ENCODE measurements around the gene NUB1.
A peak's percentile ranks its signal among the peaks of the same experiment; 100 is the strongest.

The NUB1 gene

DNA sequence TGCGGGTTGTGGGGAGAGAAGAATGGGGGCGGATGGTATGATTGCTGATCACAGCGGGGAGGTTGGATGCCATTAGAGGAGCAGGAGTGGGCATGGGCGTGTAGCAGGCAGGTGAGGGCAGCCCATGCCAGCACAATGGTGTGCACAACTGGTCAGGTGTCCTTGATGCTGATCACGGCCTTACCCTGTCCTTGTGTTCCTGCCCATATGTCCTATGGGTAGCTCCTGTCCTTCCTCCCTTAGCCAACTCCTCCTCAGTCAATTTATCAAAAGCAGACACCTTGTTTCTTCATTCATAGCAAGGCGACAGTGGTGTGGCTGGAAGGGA, 37.5 kb downstream of the NUB1 start:
- no CpG with 5 or more reads among the region's 6 CpGs for WGBS (ENCODE audit: extremely low coverage, insufficient coverage, low lambda C conversion rate)
- H3K18ac ChIP-seq (ENCODE audit: low read length) = no peak overlapping the region
- H3K27ac ChIP-seq (ENCODE audit: low read depth, low read length) = no peak overlapping the region
- H2BK5ac ChIP-seq (ENCODE audit: low read length) = no peak overlapping the region
- H2AK5ac ChIP-seq (ENCODE audit: low read length) = no peak overlapping the region
- H2BK120ac ChIP-seq (ENCODE audit: low read depth, low read length) = no peak overlapping the region
- no peak overlapping the region for H3K23ac ChIP-seq (ENCODE audit: low read length)
- H3K36me3 ChIP-seq (ENCODE audit: control insufficient read depth, insufficient read depth, low read length) = no peaks in the 10 kb centered on the region
- H3K27me3 ChIP-seq (ENCODE audit: insufficient read depth, low read length, poor library complexity) = peaks cover 11% of the 10 kb centered on the region
- no peak overlapping the region for H3K9ac ChIP-seq (ENCODE audit: low read length)
- no peak overlapping the region for H3K4me3 ChIP-seq (ENCODE audit: low read length)
- H3K4me1 ChIP-seq (ENCODE audit: control insufficient read depth, low read depth, low read length) = no peaks in the 10 kb centered on the region
- H4K5ac ChIP-seq (ENCODE audit: low read length) = no peak overlapping the region
- no peak overlapping the region for H3K4me2 ChIP-seq (ENCODE audit: low read length)
- no peak overlapping the region for H3K4ac ChIP-seq (ENCODE audit: low read depth, low read length)
- no peaks in the 10 kb centered on the region for H3K79me1 ChIP-seq (ENCODE audit: low read length)
- no peak for DNase-seq
- no peaks in the 10 kb centered on the region for H3K79me2 ChIP-seq (ENCODE audit: control insufficient read depth, insufficient read depth, low read length)
- H4K8ac ChIP-seq (ENCODE audit: low read depth, low read length) = no peak overlapping the region
- no peak overlapping the region for H3K56ac ChIP-seq (ENCODE audit: low read length)
- no peak overlapping the region for H2BK15ac ChIP-seq (replicated peaks; ENCODE audit: low read depth)

DNA sequence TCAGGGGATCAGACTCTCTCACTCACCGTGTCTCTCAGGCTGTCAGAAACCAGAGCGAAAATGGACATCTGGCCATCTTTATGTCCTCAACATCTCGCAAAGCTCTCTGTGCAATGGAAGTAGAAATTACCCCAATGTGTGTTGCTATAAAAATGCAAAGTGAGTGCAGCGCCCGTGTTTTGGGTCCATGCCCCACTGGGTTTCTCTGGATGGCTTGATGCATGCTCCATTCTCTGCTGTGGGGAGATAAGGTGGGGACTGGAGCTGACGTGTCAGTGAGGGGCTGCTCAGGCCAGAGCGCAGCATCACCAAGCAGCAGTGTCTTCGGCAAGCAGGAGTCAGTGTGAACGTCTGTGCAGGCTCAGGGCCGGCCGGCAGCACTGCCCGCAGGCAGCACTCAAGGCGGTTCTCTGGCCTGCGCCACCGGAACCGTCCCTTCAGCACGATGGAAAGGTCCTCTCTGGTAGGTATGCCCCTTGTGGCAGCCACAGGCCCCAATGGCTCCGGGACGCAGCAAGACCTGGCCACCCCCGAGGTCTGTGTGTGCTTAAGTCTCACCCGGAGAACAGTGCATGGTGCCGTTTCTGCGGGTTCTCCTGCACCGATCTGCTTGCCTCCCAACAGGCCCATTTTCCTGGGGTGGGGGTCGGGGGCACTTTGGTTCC, 38.1 kb downstream of the NUB1 start:
- H4K8ac ChIP-seq (ENCODE audit: low read depth, low read length) = no peak overlapping the region
- no CpG with 5 or more reads among the region's 25 CpGs for WGBS (ENCODE audit: extremely low coverage, insufficient coverage, low lambda C conversion rate)
- DNase-seq = peak; percentile 42

DNA sequence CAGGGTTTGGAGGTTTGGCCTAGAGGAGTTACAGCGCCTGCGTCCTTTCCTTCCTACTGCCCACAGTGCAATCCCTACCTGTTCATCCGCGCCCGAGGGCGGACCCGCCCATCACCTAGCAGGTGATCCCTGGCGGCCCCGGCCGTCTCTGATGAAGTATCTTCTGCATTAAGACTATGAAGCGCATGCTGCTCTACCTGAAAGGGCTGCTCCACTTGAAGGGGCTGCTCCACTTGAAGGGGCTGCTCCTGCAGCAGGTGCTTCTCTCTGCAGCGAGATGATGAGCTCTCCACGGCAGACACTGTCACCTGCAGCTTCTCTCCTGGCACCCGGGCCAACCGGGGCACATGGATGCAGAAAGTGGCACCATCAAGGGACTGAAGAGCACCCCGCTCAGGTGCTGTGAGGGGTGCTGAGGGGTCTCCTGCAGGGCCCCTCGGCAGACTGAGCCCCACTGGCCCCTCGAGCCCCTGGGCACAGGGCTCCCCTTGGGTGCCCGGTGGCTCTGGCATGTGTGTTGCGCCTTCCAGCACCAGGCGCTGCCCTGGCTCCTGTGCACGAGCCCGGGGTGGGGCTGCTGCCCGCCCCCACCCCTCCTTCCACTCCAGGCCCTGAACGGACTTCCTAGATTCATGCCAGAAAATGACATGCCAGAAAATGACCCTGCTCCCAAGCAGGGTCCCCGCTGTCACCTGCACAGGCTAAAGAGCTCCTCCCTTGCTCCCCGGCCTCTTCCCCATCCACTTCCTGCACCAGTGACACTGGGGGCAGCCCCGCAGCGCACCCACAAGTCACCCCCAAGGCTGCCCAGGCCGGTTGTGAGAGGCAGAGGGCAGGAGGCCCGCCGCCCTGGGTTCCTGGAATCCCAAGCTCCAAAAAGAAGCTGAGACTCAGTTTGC, 38.8 kb downstream of the NUB1 start:
- DNase-seq = no peak
- no peak overlapping the region for H2AK5ac ChIP-seq (ENCODE audit: low read length)
- no peaks in the 10 kb centered on the region for H3K79me2 ChIP-seq (ENCODE audit: control insufficient read depth, insufficient read depth, low read length)
- H3K4me2 ChIP-seq (ENCODE audit: low read length) = no peak overlapping the region
- WGBS (ENCODE audit: extremely low coverage, insufficient coverage, low lambda C conversion rate) = no CpG with 5 or more reads among the region's 32 CpGs
- no peaks in the 10 kb centered on the region for H3K4me1 ChIP-seq (ENCODE audit: control insufficient read depth, low read depth, low read length)
- H3K4ac ChIP-seq (ENCODE audit: low read depth, low read length) = no peak overlapping the region
- H3K9ac ChIP-seq (ENCODE audit: low read length) = no peak overlapping the region
- H3K18ac ChIP-seq (ENCODE audit: low read length) = no peak overlapping the region
- H3K27me3 ChIP-seq (ENCODE audit: insufficient read depth, low read length, poor library complexity) = peaks cover 11% of the 10 kb centered on the region
- H2BK5ac ChIP-seq (ENCODE audit: low read length) = no peak overlapping the region
- no peak overlapping the region for H3K23ac ChIP-seq (ENCODE audit: low read length)
- no peak overlapping the region for H2BK120ac ChIP-seq (ENCODE audit: low read depth, low read length)
- no peak overlapping the region for H4K5ac ChIP-seq (ENCODE audit: low read length)
- no peaks in the 10 kb centered on the region for H3K36me3 ChIP-seq (ENCODE audit: control insufficient read depth, insufficient read depth, low read length)
- H3K4me3 ChIP-seq (ENCODE audit: low read length) = no peak overlapping the region
- no peak overlapping the region for H4K8ac ChIP-seq (ENCODE audit: low read depth, low read length)
- no peak overlapping the region for H2BK15ac ChIP-seq (replicated peaks; ENCODE audit: low read depth)
- H3K27ac ChIP-seq (ENCODE audit: low read depth, low read length) = no peak overlapping the region
- H3K56ac ChIP-seq (ENCODE audit: low read length) = no peak overlapping the region
- no peaks in the 10 kb centered on the region for H3K79me1 ChIP-seq (ENCODE audit: low read length)

More for the DNA sequence above, 38.1 kb downstream of the NUB1 start:
- H3K27ac ChIP-seq (ENCODE audit: low read depth, low read length) = no peak overlapping the region
- H3K36me3 ChIP-seq (ENCODE audit: control insufficient read depth, insufficient read depth, low read length) = no peaks in the 10 kb centered on the region
- H2BK120ac ChIP-seq (ENCODE audit: low read depth, low read length) = no peak overlapping the region
- H3K4me1 ChIP-seq (ENCODE audit: control insufficient read depth, low read depth, low read length) = no peaks in the 10 kb centered on the region
- no peak overlapping the region for H3K56ac ChIP-seq (ENCODE audit: low read length)
- peaks cover 11% of the 10 kb centered on the region for H3K27me3 ChIP-seq (ENCODE audit: insufficient read depth, low read length, poor library complexity)
- no peaks in the 10 kb centered on the region for H3K79me2 ChIP-seq (ENCODE audit: control insufficient read depth, insufficient read depth, low read length)
- no peak overlapping the region for H3K4ac ChIP-seq (ENCODE audit: low read depth, low read length)
- H2AK5ac ChIP-seq (ENCODE audit: low read length) = no peak overlapping the region
- H3K18ac ChIP-seq (ENCODE audit: low read length) = no peak overlapping the region
- H4K5ac ChIP-seq (ENCODE audit: low read length) = no peak overlapping the region
- no peak overlapping the region for H3K9ac ChIP-seq (ENCODE audit: low read length)
- H3K79me1 ChIP-seq (ENCODE audit: low read length) = no peaks in the 10 kb centered on the region
- no peak overlapping the region for H2BK5ac ChIP-seq (ENCODE audit: low read length)
- H3K23ac ChIP-seq (ENCODE audit: low read length) = no peak overlapping the region
- no peak overlapping the region for H2BK15ac ChIP-seq (replicated peaks; ENCODE audit: low read depth)
- no peak overlapping the region for H3K4me3 ChIP-seq (ENCODE audit: low read length)
- H3K4me2 ChIP-seq (ENCODE audit: low read length) = no peak overlapping the region

DNA sequence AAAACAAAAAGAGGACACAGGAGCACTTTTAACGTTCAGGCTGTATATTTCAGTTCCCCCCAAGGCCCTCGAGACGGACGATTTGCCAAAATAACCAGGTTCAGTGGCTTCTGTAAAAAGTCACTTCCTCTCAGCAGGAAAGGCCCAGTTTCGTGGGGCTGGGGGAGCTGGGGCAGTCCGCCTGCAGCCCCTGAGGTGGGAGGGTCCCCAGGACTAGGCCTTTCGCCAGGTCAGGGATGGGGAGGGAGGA, 39.4 kb downstream of the NUB1 start:
- H3K4ac ChIP-seq (ENCODE audit: low read depth, low read length) = no peak overlapping the region
- H3K27ac ChIP-seq (ENCODE audit: low read depth, low read length) = no peak overlapping the region
- no peak overlapping the region for H4K8ac ChIP-seq (ENCODE audit: low read depth, low read length)
- H2BK5ac ChIP-seq (ENCODE audit: low read length) = no peak overlapping the region
- H3K27me3 ChIP-seq (ENCODE audit: insufficient read depth, low read length, poor library complexity) = peaks cover 11% of the 10 kb centered on the region
- H3K4me3 ChIP-seq (ENCODE audit: low read length) = no peak overlapping the region
- no peak overlapping the region for H3K23ac ChIP-seq (ENCODE audit: low read length)
- H2AK5ac ChIP-seq (ENCODE audit: low read length) = no peak overlapping the region
- no peaks in the 10 kb centered on the region for H3K36me3 ChIP-seq (ENCODE audit: control insufficient read depth, insufficient read depth, low read length)
- WGBS (ENCODE audit: extremely low coverage, insufficient coverage, low lambda C conversion rate) = no CpG with 5 or more reads among the region's 7 CpGs
- DNase-seq = no peak
- no peaks in the 10 kb centered on the region for H3K4me1 ChIP-seq (ENCODE audit: control insufficient read depth, low read depth, low read length)
- H4K5ac ChIP-seq (ENCODE audit: low read length) = no peak overlapping the region
- peak overlapping the region; percentile 13 for H3K4me2 ChIP-seq (ENCODE audit: low read length)
- H3K56ac ChIP-seq (ENCODE audit: low read length) = peak overlapping the region; percentile 12
- H2BK15ac ChIP-seq (replicated peaks; ENCODE audit: low read depth) = no peak overlapping the region
- H2BK120ac ChIP-seq (ENCODE audit: low read depth, low read length) = no peak overlapping the region
- no peaks in the 10 kb centered on the region for H3K79me1 ChIP-seq (ENCODE audit: low read length)
- H3K18ac ChIP-seq (ENCODE audit: low read length) = no peak overlapping the region
- H3K9ac ChIP-seq (ENCODE audit: low read length) = no peak overlapping the region
- no peaks in the 10 kb centered on the region for H3K79me2 ChIP-seq (ENCODE audit: control insufficient read depth, insufficient read depth, low read length)

DNA sequence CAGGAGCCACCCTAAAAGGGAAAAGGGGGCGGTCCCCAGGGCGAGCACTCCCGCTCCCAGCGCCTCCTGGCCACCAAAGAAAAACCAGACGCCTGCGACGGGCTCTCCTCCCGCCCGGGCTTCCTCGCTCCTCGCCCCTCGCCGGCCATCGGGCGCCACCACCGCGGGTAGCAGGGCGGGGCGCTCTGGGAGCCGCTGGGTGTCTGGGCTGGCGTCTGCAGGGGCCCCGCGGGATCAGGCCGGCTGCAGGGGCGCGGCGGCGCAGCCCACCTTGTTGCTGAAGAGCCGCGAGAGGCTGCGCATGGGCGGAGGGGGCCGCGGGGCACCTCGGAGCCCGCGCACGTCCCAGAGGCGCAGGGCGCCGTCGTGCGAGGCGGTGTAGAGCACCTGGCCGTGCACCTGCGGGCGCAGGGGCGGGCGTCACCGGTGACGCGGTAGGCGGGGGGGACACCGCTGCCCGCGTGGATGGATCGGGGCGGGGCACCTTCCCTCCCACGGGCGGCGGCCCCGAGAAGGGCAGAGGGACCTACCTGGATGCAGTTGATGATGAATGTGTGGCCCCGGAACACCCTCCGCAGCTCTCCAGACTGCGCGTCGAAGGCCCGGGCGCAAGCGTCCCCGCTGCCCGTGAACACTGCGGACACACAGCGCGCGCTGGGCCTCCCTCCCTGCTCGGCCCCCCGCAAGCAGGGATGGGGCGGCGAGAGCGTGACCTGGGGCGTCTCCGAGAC, 39.9 kb downstream of the NUB1 start:
- Histone ChIP-seq H3K23ac (ENCODE audit: low read length) (peak overlapping the region; percentile 89), H2BK5ac (ENCODE audit: low read length) (no peak overlapping the region), H3K79me2 (ENCODE audit: control insufficient read depth, insufficient read depth, low read length) (no peaks in the 10 kb centered on the region), H3K4me3 (ENCODE audit: low read length) (no peak overlapping the region), H3K9ac (ENCODE audit: low read length) (peak overlapping the region; percentile 49), H3K4ac (ENCODE audit: low read depth, low read length) (no peak overlapping the region), H3K4me1 (ENCODE audit: control insufficient read depth, low read depth, low read length) (no peaks in the 10 kb centered on the region), H3K36me3 (ENCODE audit: control insufficient read depth, insufficient read depth, low read length) (no peaks in the 10 kb centered on the region), H3K18ac (ENCODE audit: low read length) (no peak overlapping the region), H2BK15ac (replicated peaks; ENCODE audit: low read depth) (no peak overlapping the region), H3K56ac (ENCODE audit: low read length) (peak overlapping the region; percentile 15), H3K4me2 (ENCODE audit: low read length) (peak overlapping the region; percentile 46), H3K27me3 (ENCODE audit: insufficient read depth, low read length, poor library complexity) (peaks cover 11% of the 10 kb centered on the region), H3K79me1 (ENCODE audit: low read length) (no peaks in the 10 kb centered on the region), H4K8ac (ENCODE audit: low read depth, low read length) (no peak overlapping the region), H3K27ac (ENCODE audit: low read depth, low read length) (no peak overlapping the region), H2AK5ac (ENCODE audit: low read length) (no peak overlapping the region), H4K5ac (ENCODE audit: low read length) (no peak overlapping the region), H2BK120ac (ENCODE audit: low read depth, low read length) (no peak overlapping the region)
- DNase-seq = peak; percentile 53
- no CpG with 5 or more reads among the region's 83 CpGs for WGBS (ENCODE audit: extremely low coverage, insufficient coverage, low lambda C conversion rate)

Data from mesendoderm (in vitro differentiated cells).